A673 (cell line): ENCODE data around the gene TJAP1. TPM values are rescaled to one million over a fixed set of nuclear protein-coding genes. Genes with fewer than 3 reads are reported as not detected.

Experiments used
- BruUV-seq: library from RNA; stranded (reverse); fragments of 400-500 nt; replicated peaks from 2 replicates; lab custom pipeline; 2021; lab: Mats Ljungman, UMichigan
- CTCF ChIA-PET: fragments of 300-600 bp; sonication (Branson Sonifier 250); formaldehyde crosslinking; loops from one replicate; lab custom pipeline; 2022; ENCODE audit warnings: antibody characterized with exemption; lab: Charles Lee
- POLR2A ChIA-PET: fragments of 300-600 bp; sonication (Branson Sonifier 250); formaldehyde crosslinking; loops from one replicate; lab custom pipeline; 2022; ENCODE audit warnings: antibody characterized with exemption; ENCODE audit not compliant: low non-redundant PET; lab: Charles Lee
- DNase-seq: peaks from one replicate; pipeline ENCODE4 v3.0.0-alpha.2; 2015; ENCODE audit warnings: low spot score
- H3K27ac ChIP-seq: fragments of 200-600 bp; sonication (generic); 2 replicates; pipeline ENCODE4 v1.5.1; 2016; ENCODE audit warnings: mixed run types, low read depth, mild to moderate bottlenecking, mixed read lengths, antibody characterized with exemption, low read length; ENCODE audit not compliant: poor library complexity, severe bottlenecking
- H3K27me3 ChIP-seq: fragments of 200-600 bp; sonication (generic); replicated peaks from 2 replicates; pipeline ENCODE4 v1.6.1; 2017; ENCODE audit warnings: mixed run types, low read depth, mild to moderate bottlenecking, mixed read lengths, antibody characterized with exemption, low read length; ENCODE audit not compliant: insufficient read depth, poor library complexity
- H3K36me3 ChIP-seq: fragments of 200-600 bp; sonication (generic); 2 replicates; pipeline ENCODE4 v1.6.1; 2016; ENCODE audit warnings: mixed run types, mild to moderate bottlenecking, mixed read lengths, antibody characterized with exemption, low read length; ENCODE audit not compliant: insufficient read depth, poor library complexity, severe bottlenecking
- H3K4me1 ChIP-seq: fragments of 200-600 bp; sonication (generic); 2 replicates; pipeline ENCODE4 v1.6.1; 2017; ENCODE audit warnings: mixed run types, mild to moderate bottlenecking, mixed read lengths, antibody characterized with exemption, low read length; ENCODE audit not compliant: insufficient read depth, poor library complexity, severe bottlenecking
- H3K4me3 ChIP-seq: fragments of 200-600 bp; sonication (generic); 2 replicates; pipeline ENCODE4 v1.5.1; 2016; ENCODE audit warnings: low read depth, mixed run types, mild to moderate bottlenecking, mixed read lengths, low read length; ENCODE audit not compliant: poor library complexity, severe bottlenecking
- H3K9me3 ChIP-seq: fragments of 200-600 bp; sonication (generic); 2 replicates; pipeline ENCODE4 v1.6.1; 2016; ENCODE audit warnings: mixed run types, low read depth, mild to moderate bottlenecking, mixed read lengths, antibody characterized with exemption, low read length; ENCODE audit not compliant: poor library complexity, severe bottlenecking
- EZH2 ChIP-seq: fragments of 200-600 bp; sonication (generic); IDR thresholded peaks from 2 replicates; pipeline ENCODE4 v1.6.1; 2017; ENCODE audit warnings: borderline replicate concordance, low read depth, mild to moderate bottlenecking, mixed read lengths, antibody characterized with exemption, low read length; ENCODE audit not compliant: poor library complexity, severe bottlenecking
- intact Hi-C: fragments of 100-400 bp; cut with micrococcal nuclease; formaldehyde crosslinking; loops from one replicate; pipeline ENCODE4 v1.10.0; 2022; ENCODE audit not compliant: unreplicated experiment
- total RNA-seq: library from RNA; stranded (reverse); gene quantifications from 2 replicates; pipeline ENCODE4 v1.2.3, GENCODE V29; 2021
- TF ChIP-seq, protein P1 (sequence below): fragments of 300-800, 200-600 bp; sonication (generic); conservative IDR thresholded peaks from 2 replicates; pipeline ENCODE4 v1.5.1; 2017; ENCODE audit warnings: low read depth, mild to moderate bottlenecking, antibody characterized with exemption, low read length, moderate library complexity, mixed read lengths

Gene TJAP1
- total RNA-seq, 1 experiment from 2014 or later, result 46.0 TPM

DNA sequence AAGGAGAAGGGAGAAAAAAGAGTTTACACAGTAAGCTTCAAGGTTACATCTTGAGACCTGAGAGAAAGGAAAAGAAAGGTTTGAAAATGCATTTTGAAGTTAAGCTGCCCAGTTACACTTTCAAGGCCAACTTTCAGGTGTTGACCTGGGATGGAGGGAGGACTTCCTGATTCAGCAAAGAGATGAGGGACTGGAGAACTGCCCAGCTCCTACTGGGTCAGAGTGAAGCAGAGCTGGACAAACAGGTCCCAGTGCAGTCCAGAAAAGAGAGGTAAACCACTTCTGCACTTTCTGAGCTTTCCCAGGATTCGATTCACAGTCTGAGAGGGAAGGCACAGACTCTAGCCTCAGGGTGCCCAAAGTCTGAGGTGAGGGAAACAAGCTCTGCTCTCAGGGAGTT is 6.0 kb upstream of the TJAP1 start:
- CTCF ChIA-PET, result no interaction called here
- no TSS peak for BruUV-seq
- POLR2A ChIA-PET, result no interaction called here
- no peak overlapping the region for H3K27ac ChIP-seq
- no peaks in the 10 kb centered on the region for H3K4me1 ChIP-seq
- no peak overlapping the region for H3K4me3 ChIP-seq
- H3K36me3 ChIP-seq, result no peaks in the 10 kb centered on the region
- no peaks in the 10 kb centered on the region for H3K9me3 ChIP-seq
- DNase-seq, result no peak
- intact Hi-C loops, result no loop called here
- TF ChIP-seq, protein P1, sequence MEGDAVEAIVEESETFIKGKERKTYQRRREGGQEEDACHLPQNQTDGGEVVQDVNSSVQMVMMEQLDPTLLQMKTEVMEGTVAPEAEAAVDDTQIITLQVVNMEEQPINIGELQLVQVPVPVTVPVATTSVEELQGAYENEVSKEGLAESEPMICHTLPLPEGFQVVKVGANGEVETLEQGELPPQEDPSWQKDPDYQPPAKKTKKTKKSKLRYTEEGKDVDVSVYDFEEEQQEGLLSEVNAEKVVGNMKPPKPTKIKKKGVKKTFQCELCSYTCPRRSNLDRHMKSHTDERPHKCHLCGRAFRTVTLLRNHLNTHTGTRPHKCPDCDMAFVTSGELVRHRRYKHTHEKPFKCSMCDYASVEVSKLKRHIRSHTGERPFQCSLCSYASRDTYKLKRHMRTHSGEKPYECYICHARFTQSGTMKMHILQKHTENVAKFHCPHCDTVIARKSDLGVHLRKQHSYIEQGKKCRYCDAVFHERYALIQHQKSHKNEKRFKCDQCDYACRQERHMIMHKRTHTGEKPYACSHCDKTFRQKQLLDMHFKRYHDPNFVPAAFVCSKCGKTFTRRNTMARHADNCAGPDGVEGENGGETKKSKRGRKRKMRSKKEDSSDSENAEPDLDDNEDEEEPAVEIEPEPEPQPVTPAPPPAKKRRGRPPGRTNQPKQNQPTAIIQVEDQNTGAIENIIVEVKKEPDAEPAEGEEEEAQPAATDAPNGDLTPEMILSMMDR, result no peak
- no peak for TF ChIP-seq EZH2
- H3K27me3 ChIP-seq, result no peaks in the 10 kb centered on the region

DNA sequence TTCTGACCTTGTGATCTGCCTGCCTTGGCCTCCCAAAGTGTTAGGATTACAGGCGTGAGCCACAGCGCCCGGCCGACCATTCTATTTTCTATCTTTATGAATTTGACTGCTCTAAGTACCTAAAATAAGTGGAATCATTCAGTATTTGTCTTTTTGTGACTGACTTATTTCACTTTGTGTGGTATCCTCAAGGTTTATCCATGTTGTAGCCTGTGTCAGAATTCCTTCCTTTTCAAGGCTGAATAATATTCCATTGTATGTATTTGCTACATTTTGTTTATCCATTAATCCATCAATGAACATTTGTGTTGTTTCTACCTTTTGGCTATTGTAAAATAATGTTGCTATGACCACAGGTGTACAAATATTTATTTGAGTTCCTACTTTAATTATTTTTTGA is 4.9 kb upstream of the TJAP1 start:
- POLR2A ChIA-PET, result no interaction called here
- Histone ChIP-seq H3K4me1 (no peaks in the 10 kb centered on the region), H3K9me3 (no peaks in the 10 kb centered on the region), H3K27me3 (no peaks in the 10 kb centered on the region), H3K36me3 (no peaks in the 10 kb centered on the region), H3K27ac (no peak overlapping the region), H3K4me3 (no peak overlapping the region)
- DNase-seq, result no peak
- CTCF ChIA-PET, result no interaction called here
- TF ChIP-seq EZH2, result no peak
- TF ChIP-seq, protein P1, result no peak
- BruUV-seq, result no TSS peak
- intact Hi-C loops, result no loop called here

DNA sequence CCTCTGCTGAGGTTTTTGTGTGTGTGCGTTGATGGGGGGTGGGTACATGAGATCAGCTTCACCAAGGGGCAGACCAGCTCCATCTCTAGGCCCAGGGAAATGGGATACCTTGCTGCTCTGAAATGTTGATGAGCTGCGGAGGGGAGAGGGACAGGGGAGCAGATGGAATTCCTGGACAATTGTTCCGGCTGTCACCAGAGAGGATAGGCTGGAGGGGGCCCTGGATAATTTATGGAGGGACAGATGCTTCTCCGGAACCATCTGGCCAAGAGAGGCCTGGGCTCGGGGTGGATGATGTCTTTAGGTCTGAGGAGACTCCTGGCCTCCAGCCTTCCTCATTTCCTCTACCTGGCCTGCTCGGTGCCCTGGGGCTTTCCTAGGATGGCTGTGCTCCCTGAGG is 1.9 kb upstream of the TJAP1 start:
- no peaks in the 10 kb centered on the region for H3K36me3 ChIP-seq
- ChIA-PET POLR2A (no interaction called here), CTCF (no interaction called here)
- BruUV-seq, result no TSS peak
- no peaks in the 10 kb centered on the region for H3K27me3 ChIP-seq
- no peak for DNase-seq
- H3K27ac ChIP-seq, result no peak overlapping the region
- peaks cover 27% of the 10 kb centered on the region for H3K4me1 ChIP-seq
- intact Hi-C loops, result no loop called here
- no peaks in the 10 kb centered on the region for H3K9me3 ChIP-seq
- no peak overlapping the region for H3K4me3 ChIP-seq
- TF ChIP-seq, protein P1, result no peak
- TF ChIP-seq EZH2, result no peak
